Kidney (tissue), 14 donors: ENCODE data around the gene PADI1. TPM values are rescaled to one million over a fixed set of nuclear protein-coding genes. Genes with fewer than 3 reads are reported as not detected.

ENCODE experiments used
- DNase-seq, 5 donors: peaks; one replicate each; pipeline ENCODE4 v3.0.0-alpha.2; 2013 to 2020
- FAIRE-seq: peaks from 2 replicates; lab custom pipeline; 2012; peaks lifted over from hg19 to GRCh38; lab: Jason Lieb, UNC
- H3K27ac ChIP-seq, 2 donors: one replicate each; pipeline ENCODE4 v1.7.0; 2013; ENCODE audit warnings: low read depth in 2 of 2, low read length in 2 of 2, inconsistent platforms in 1 of 2
- H3K27me3 ChIP-seq: one replicate; pipeline ENCODE4 v1.7.1; 2013; ENCODE audit warnings: low read length, inconsistent platforms; ENCODE audit not compliant: control insufficient read depth, insufficient read depth
- H3K36me3 ChIP-seq, 3 donors: one replicate each; pipeline versions ENCODE4 v1.7.0 to v1.7.1; 2013; ENCODE audit warnings: low read length in 3 of 3, control low read depth in 1 of 3, inconsistent platforms in 1 of 3; ENCODE audit not compliant: insufficient read depth in 3 of 3, control insufficient read depth in 2 of 3
- H3K4me1 ChIP-seq, 3 donors: one replicate each; pipeline versions ENCODE4 v1.7.0 to v1.7.1; 2013; ENCODE audit warnings: low read length in 3 of 3, inconsistent platforms in 1 of 3, low read depth in 1 of 3; ENCODE audit not compliant: control insufficient read depth in 2 of 3, insufficient read depth in 2 of 3
- H3K4me3 ChIP-seq, 3 donors: one replicate each; pipeline versions ENCODE4 v1.7.0 to v1.8.1; 2013; ENCODE audit warnings: low read length in 3 of 3, control low read depth in 1 of 3, inconsistent platforms in 1 of 3
- H3K9ac ChIP-seq, 3 donors: one replicate each; pipeline versions ENCODE4 v1.7.0 to v1.7.1; 2013; ENCODE audit warnings: low read length in 3 of 3, control low read depth in 1 of 3, inconsistent platforms in 1 of 3
- H3K9me3 ChIP-seq, 3 donors: one replicate each; pipeline versions ENCODE4 v1.7.0 to v1.7.1; 2013; ENCODE audit warnings: low read length in 3 of 3, control low read depth in 1 of 3, inconsistent platforms in 1 of 3; ENCODE audit not compliant: control insufficient read depth in 2 of 3, insufficient read depth in 1 of 3
- intact Hi-C: fragments of 100-400 bp; cut with DNase I; formaldehyde crosslinking; loops from one replicate; pipeline ENCODE4 v1.11.1; 2022
- polyA plus RNA-seq: library from polyadenylated mRNA; stranded (reverse); fragments of 350-450 nt; fragmentation: Illumina TruSeq; extraction: RNeasy Lipid Tissue Mini Kit (QIAGEN cat#74804); gene quantifications from one replicate; pipeline ENCODE4 v1.2.3, GENCODE V29; 2014; ENCODE audit warnings: low read depth, low replicate concordance; ENCODE audit not compliant: insufficient read depth
- total RNA-seq: library from RNA; stranded (reverse); fragmentation: NEBNext Ultra II Directional; extraction: Animal tissue kit (Norgen Biotek cat#: 25700); gene quantifications from one replicate; pipeline ENCODE4 v1.2.1, GENCODE V29; 2021
- TF ChIP-seq, protein P1 (sequence below): IDR thresholded peaks from 3 replicates; pipeline ENCODE4 v1.5.1; 2012; ENCODE audit warnings: mild to moderate bottlenecking, moderate library complexity, borderline replicate concordance; ENCODE audit not compliant: insufficient read depth; ENCODE audit errors: extremely low read depth
- donor health status: control.
- donor health status: control.
- donor health status: control.
- donor health status: control.
- donor health status: control.
- donor health status: DM: yes; HTN: yes; CAD: no.
- donor health status: Normal renal cell carcinoma (clear cell type).

PADI1 gene
- total and polyA plus RNA-seq, 2 donors from 2014 or later: 1.3 TPM; not detected in 1

DNA sequence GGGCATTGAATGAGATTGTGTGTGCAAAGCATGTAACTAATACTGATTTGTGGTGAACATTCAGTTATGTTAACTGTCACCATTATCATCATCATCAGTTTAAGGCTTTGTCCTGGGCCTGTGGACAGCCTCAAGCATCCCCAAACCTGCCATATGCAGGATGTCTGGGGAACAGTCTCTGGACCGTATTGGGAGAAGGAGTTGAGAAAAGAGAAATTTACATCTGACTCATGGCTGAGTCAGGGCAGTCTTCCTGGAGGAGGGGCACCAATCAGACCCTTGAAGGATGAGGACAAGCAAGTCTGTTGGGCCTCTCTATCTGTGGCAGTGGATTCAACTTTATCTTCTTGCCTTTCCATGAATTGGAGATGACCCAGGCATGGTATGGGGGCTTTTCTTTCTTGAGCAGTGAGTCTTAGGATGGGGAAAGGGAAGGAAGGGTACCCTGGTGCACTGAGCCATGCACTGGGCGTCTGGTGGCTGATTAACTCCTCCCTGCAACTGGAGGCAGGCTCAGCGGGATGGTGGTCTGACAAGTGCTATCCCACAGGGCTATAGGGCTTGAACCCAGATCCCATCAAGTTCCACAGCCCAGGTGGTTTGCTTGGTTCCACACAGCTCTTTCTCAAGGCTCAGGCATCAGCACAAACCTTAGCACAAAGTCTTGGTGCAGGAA is 46.9 kb downstream of the PADI1 start:
- Histone ChIP-seq H3K4me1 (no peaks in the 10 kb centered on the region), H3K36me3 (no peaks in the 10 kb centered on the region), H3K9me3 (no peaks in the 10 kb centered on the region), H3K9ac (no peak overlapping the region), H3K4me3 (no peak overlapping the region), H3K27ac (no peak overlapping the region), H3K27me3 (no peaks in the 10 kb centered on the region)
- FAIRE-seq (no peak), DNase-seq (no peak)
- intact Hi-C loops: no loop called here
- TF ChIP-seq, protein P1, sequence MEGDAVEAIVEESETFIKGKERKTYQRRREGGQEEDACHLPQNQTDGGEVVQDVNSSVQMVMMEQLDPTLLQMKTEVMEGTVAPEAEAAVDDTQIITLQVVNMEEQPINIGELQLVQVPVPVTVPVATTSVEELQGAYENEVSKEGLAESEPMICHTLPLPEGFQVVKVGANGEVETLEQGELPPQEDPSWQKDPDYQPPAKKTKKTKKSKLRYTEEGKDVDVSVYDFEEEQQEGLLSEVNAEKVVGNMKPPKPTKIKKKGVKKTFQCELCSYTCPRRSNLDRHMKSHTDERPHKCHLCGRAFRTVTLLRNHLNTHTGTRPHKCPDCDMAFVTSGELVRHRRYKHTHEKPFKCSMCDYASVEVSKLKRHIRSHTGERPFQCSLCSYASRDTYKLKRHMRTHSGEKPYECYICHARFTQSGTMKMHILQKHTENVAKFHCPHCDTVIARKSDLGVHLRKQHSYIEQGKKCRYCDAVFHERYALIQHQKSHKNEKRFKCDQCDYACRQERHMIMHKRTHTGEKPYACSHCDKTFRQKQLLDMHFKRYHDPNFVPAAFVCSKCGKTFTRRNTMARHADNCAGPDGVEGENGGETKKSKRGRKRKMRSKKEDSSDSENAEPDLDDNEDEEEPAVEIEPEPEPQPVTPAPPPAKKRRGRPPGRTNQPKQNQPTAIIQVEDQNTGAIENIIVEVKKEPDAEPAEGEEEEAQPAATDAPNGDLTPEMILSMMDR: no peak

- Histone ChIP-seq H3K27ac (no peak overlapping the region), H3K9ac (no peak overlapping the region), H3K4me1 (no peaks in the 10 kb centered on the region), H3K9me3 (no peaks in the 10 kb centered on the region), H3K36me3 (no peaks in the 10 kb centered on the region), H3K4me3 (no peak overlapping the region), H3K27me3 (no peaks in the 10 kb centered on the region)
- FAIRE-seq (no peak), DNase-seq (no peak)
- intact Hi-C loops: no loop called here
- TF ChIP-seq, protein P1: no peak
These were observed 50.4 kb downstream of the PADI1 start for GRCh38 chr1:17255336-17255735.

GRCh38 chr1:17258116-17258757 is 53.3 kb downstream of the PADI1 start:
- Histone ChIP-seq H3K4me1 (no peaks in the 10 kb centered on the region), H3K27me3 (no peaks in the 10 kb centered on the region), H3K27ac (no peak overlapping the region), H3K4me3 (no peak overlapping the region), H3K9me3 (peaks cover 0 to 3% (median 0%) of the 10 kb centered on the region in 3 donors), H3K9ac (no peak overlapping the region), H3K36me3 (no peaks in the 10 kb centered on the region)
- FAIRE-seq: no peak
- TF ChIP-seq, protein P1: no peak
- intact Hi-C loops: no loop called here
- no peak for DNase-seq
